Measurements from ENCODE around the gene CEP19. TPM values are rescaled to one million over a fixed set of nuclear protein-coding genes. Genes with fewer than 3 reads are reported as not detected.

The CEP19 gene
- total and polyA plus RNA-seq, 2 of the 8 experiments (the other 6 are each of a cell fraction or from before 2014, with no cell fraction given) = 0.95 to 1.6 TPM

DNA sequence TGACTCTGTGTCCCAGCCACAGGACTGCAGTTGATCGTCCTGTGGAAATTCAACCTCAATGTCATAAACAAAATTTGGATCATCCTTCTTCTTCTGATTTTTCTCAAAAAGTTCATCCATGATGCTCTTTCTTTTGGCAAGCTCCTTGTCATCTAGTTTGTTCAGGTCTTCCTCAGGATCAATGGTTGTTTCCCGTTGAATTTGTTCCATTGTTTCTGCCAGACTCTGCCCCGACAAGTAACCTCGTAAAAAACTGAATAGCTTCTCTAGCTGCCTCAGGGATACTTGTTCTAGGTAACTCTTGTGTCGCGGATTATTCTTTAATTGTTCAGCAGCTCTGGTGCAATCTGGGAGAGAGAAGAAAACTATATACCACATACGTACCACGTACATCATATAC lies 4.5 kb downstream of the CEP19 start:
- H3K4ac ChIP-seq (replicated peaks; ENCODE audit: insufficient read length, low read depth, low read length) = no peak overlapping the region
- 91% methylated on average over 8 of the region's 8 CpGs; no CpG with 5 or more reads in 1 of the 2 experiments for WGBS, 2 experiments (ENCODE audit: extremely low coverage in 1 of 2, insufficient coverage in 1 of 2, insufficient read length in 1 of 2, insufficient replicate concordance in 2 of 2, low coverage in 1 of 2, low lambda C conversion rate in 2 of 2, missing lambda C conversion rate in 1 of 2)
- no peaks in the 10 kb centered on the region for H3K79me1 ChIP-seq (ENCODE audit: low read depth, low read length)
- ChIA-PET CTCF (ENCODE audit: partially characterized antibody) (interaction anchor here (0.6 to 2.0 kb wide), 6 partner anchors 11 to 185 kb away, joined by 3 to 9 read pairs (median 4); no protein-coding TSS in a partner anchor), POLR2A (ENCODE audit: partially characterized antibody) (no interaction called here)
- no peak overlapping the region for H2BK15ac ChIP-seq (ENCODE audit: low read length)
- H3K4me1 ChIP-seq (replicated peaks in 1 of 4; ENCODE audit: control insufficient read depth in 3 of 4, insufficient read depth in 4 of 4, low read length in 3 of 4) = peaks cover 0 to 3% (median 3%) of the 10 kb centered on the region in 4 experiments; a peak in 4 of 7 replicates
- no peaks in the 10 kb centered on the region for H3K9me3 ChIP-seq (ENCODE audit: insufficient read depth in 2 of 2, low read depth in 1 of 2, low read length in 1 of 2)
- H3K56ac ChIP-seq (replicated peaks; ENCODE audit: insufficient read length, low read depth, low read length) = no peak overlapping the region
- DNase-seq (ENCODE audit: low read depth in 1 of 2, low spot score in 2 of 2) (no peak), FAIRE-seq (no peak)
- H2BK120ac ChIP-seq (replicated peaks; ENCODE audit: low read depth, low read length) = no peak overlapping the region
- TF ChIP-seq GABPA (IDR thresholded peaks at IDR 0.05; ENCODE audit: borderline replicate concordance, insufficient read depth, low read length) = no peak
- TF ChIP-seq SP4 (IDR thresholded peaks at IDR 0.05; ENCODE audit: low read length) = no peak
- no peak for TF ChIP-seq KDM4A (IDR thresholded peaks at IDR 0.05; ENCODE audit: low read depth, low read length, severe bottlenecking)
- TF ChIP-seq RFX5 (IDR thresholded peaks at IDR 0.05; ENCODE audit: borderline replicate concordance, low read depth, low read length) = no peak
- no peak for TF ChIP-seq SIN3A (conservative IDR thresholded peaks at IDR 0.05 in 1 of 2, IDR thresholded peaks at IDR 0.05 in 1 of 2; ENCODE audit: low read depth in 1 of 2, low read length in 2 of 2)
- TF ChIP-seq CREB1 (IDR thresholded peaks at IDR 0.05) = no peak
- TF ChIP-seq CEBPB (IDR thresholded peaks at IDR 0.05; ENCODE audit: low read depth, low read length) = no peak
- no peak for TF ChIP-seq EZH2 (IDR thresholded peaks at IDR 0.05; ENCODE audit: low read depth, low read length, severe bottlenecking)
- no peak for TF ChIP-seq EP300 (IDR thresholded peaks at IDR 0.05; ENCODE audit: borderline replicate concordance in 1 of 2, low read depth in 2 of 2, low read length in 2 of 2)
- TF ChIP-seq SIX5 (IDR thresholded peaks at IDR 0.05; ENCODE audit: low read depth, low read length) = no peak
- no peak overlapping the region for H4K8ac ChIP-seq (ENCODE audit: extremely low read depth, insufficient read depth, low read length)
- H3K4me2 ChIP-seq (ENCODE audit: insufficient read depth in 1 of 2, low read depth in 2 of 2, low read length in 2 of 2) = no peak overlapping the region
- H3K23ac ChIP-seq (ENCODE audit: insufficient read length) = no peak overlapping the region
- H2AK5ac ChIP-seq (ENCODE audit: low read depth, low read length) = no peak overlapping the region
- H4K20me1 ChIP-seq (replicated peaks in 1 of 2; ENCODE audit: control insufficient read depth in 1 of 2, insufficient read depth in 2 of 2, low read length in 2 of 2) = no peaks in the 10 kb centered on the region
- H3K18ac ChIP-seq (ENCODE audit: extremely low read depth, low read length) = no peak overlapping the region
- no peak overlapping the region for H3K27ac ChIP-seq (ENCODE audit: low read depth, low read length)
- no peak overlapping the region for H2BK5ac ChIP-seq (ENCODE audit: low read depth, low read length)
- H2BK12ac ChIP-seq (ENCODE audit: low read depth, low read length) = no peak overlapping the region
- H4K5ac ChIP-seq (ENCODE audit: insufficient read length, low read depth, low read length) = no peak overlapping the region
- no peaks in the 10 kb centered on the region for H3K36me3 ChIP-seq (ENCODE audit: control insufficient read depth in 2 of 4, insufficient read depth in 4 of 4, low read length in 3 of 4)
- H3K23me2 ChIP-seq (ENCODE audit: low read depth, low read length) = peaks cover 4% of the 10 kb centered on the region
- H4K91ac ChIP-seq (replicated peaks; ENCODE audit: insufficient read length, low read length) = no peak overlapping the region
- H3K79me2 ChIP-seq (ENCODE audit: control insufficient read depth in 1 of 2, insufficient read depth in 2 of 2, low read length in 2 of 2) = no peaks in the 10 kb centered on the region
- no peak overlapping the region for H2BK20ac ChIP-seq (ENCODE audit: low read length)
- H3K14ac ChIP-seq (ENCODE audit: insufficient read length) = no peak overlapping the region
- H3K9ac ChIP-seq (replicated peaks in 1 of 4; ENCODE audit: extremely low read depth in 1 of 4, low read depth in 3 of 4, low read length in 3 of 4) = no peak overlapping the region
- no peak overlapping the region for H3K4me3 ChIP-seq (ENCODE audit: extremely low read depth in 1 of 4, insufficient read depth in 2 of 4, low read depth in 3 of 4, low read length in 4 of 4)
- H2AFZ ChIP-seq (ENCODE audit: low read length) = no peak overlapping the region
- no peaks in the 10 kb centered on the region; a peak in 2 of 7 replicates for H3K27me3 ChIP-seq (replicated peaks in 1 of 4; ENCODE audit: control insufficient read depth in 3 of 4, extremely low read depth in 1 of 4, insufficient read depth in 3 of 4, low read length in 3 of 4)
